Brain microvascular endothelial cell (primary cell): Measurements from ENCODE around the gene ZNF462.
"Not testable (repeated sequence)": the region's sequence is repeated elsewhere in the genome, so short reads cannot be mapped to it uniquely, and the experiment has no call there.

Source experiments
- DNase-seq: peaks from one replicate; pipeline ENCODE4 v3.0.0-alpha.2; 2020
- H3K27ac ChIP-seq: fragments of 250-450 bp; sonication (Bioruptor Pico); 2 replicates; pipeline ENCODE4 v1.5.1; 2020; ENCODE audit warnings: mild to moderate bottlenecking, moderate library complexity
- H3K27me3 ChIP-seq: fragments of 250-450 bp; sonication (Bioruptor Pico); replicated peaks from 2 replicates; pipeline ENCODE4 v1.5.1; 2020; ENCODE audit warnings: mild to moderate bottlenecking
- H3K36me3 ChIP-seq: fragments of 250-450 bp; sonication (Bioruptor Pico); replicated peaks from 2 replicates; pipeline ENCODE4 v1.5.1; 2020; ENCODE audit warnings: mild to moderate bottlenecking
- H3K4me3 ChIP-seq: 2 replicates; pipeline ENCODE4 v1.5.1; 2011; ENCODE audit warnings: low read depth, mild to moderate bottlenecking, control low read depth, low read length, moderate library complexity
- in situ Hi-C: cut with HindIII; loops from 2 replicates; pipeline ENCODE4 v1.10.0; 2017; ENCODE audit warnings: low sequenced_read_pairs, low pct_ligation_motif_present
- TF ChIP-seq, protein P1 (sequence below): IDR thresholded peaks from 2 replicates; pipeline ENCODE4 v1.5.1; 2011; ENCODE audit warnings: low read depth, mild to moderate bottlenecking, moderate library complexity, low read length, control low read depth, inconsistent platforms; ENCODE audit errors: missing control alignments

The ZNF462 gene

DNA sequence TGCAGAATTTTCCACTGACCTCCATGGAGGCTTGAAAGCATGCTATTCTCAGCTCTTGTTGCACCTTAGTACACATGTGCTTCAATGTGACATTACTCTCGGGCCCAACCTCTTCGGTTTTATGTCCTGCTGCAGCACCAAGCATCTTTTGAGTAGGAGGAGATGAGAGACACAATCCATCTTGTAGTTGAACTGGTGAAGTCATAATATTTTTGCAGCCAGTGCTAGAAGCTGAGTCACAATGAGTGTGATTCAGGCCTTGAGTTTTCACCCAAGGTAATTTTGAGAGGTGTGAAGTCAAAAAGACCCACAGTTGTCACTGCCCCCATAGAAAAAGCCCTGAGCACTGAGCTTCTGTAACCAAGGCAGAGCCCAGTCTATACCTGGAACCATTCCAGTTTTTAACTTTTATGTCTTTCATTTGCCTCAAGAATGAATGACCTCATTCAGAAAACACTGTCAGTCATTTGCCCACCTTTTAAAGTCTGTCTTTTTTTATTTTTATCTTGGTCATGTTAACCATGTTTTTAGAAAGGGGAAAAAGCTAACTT is 117.7 kb downstream of the ZNF462 start:
- in situ Hi-C loops: no loop called here
- TF ChIP-seq, protein P1, sequence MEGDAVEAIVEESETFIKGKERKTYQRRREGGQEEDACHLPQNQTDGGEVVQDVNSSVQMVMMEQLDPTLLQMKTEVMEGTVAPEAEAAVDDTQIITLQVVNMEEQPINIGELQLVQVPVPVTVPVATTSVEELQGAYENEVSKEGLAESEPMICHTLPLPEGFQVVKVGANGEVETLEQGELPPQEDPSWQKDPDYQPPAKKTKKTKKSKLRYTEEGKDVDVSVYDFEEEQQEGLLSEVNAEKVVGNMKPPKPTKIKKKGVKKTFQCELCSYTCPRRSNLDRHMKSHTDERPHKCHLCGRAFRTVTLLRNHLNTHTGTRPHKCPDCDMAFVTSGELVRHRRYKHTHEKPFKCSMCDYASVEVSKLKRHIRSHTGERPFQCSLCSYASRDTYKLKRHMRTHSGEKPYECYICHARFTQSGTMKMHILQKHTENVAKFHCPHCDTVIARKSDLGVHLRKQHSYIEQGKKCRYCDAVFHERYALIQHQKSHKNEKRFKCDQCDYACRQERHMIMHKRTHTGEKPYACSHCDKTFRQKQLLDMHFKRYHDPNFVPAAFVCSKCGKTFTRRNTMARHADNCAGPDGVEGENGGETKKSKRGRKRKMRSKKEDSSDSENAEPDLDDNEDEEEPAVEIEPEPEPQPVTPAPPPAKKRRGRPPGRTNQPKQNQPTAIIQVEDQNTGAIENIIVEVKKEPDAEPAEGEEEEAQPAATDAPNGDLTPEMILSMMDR: no peak
- DNase-seq: peak; percentile 29
- no peak overlapping the region for H3K27ac ChIP-seq
- no peaks in the 10 kb centered on the region for H3K27me3 ChIP-seq
- H3K4me3 ChIP-seq: no peak overlapping the region
- H3K36me3 ChIP-seq: peaks cover 6% of the 10 kb centered on the region

DNA sequence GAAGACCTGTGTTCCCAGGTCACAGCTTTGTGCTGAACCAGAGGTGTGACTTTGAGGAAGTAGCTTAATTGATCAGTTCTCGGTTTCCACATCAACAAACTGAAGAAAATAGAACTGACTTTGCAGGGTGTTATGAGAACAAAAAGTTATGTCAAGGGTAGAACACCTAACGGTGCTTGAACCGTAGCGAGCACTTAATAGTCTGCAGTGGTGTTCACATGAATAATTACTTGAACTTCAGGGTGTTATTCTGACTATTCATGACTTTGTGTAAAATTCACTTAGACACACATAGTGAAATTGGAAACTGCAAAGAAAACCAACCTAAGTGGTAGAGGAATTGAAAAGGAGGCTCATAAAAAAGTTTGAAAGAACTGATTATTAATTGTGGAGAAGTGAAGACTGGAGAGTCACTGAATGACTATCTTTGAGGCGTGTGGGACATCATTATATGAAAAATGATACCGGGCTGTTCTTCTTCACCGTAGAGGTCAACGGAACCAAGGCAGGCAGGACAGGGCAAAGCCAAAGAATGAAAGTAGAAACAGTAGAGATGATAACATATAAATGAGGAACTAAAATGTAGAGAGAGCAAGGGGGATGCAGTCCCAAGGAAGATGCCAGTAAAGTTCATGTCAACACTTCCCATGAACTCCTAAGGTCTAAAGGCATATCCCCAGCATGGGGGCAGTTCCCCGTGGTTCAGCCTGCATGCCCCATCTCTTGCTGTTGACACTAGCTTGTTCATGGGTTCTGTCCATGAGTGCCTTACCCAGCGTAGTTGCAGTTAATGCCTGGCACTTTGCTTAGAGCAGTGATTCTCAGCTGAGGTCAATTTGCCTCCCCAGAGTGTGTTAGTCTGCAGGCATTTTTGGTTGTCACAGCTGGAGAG is 118.7 kb downstream of the ZNF462 start:
- H3K27me3 ChIP-seq: no peaks in the 10 kb centered on the region
- in situ Hi-C loops: no loop called here
- TF ChIP-seq, protein P1: no peak
- H3K36me3 ChIP-seq: peaks cover 5% of the 10 kb centered on the region
- no peak overlapping the region for H3K4me3 ChIP-seq
- H3K27ac ChIP-seq: no peak overlapping the region
- DNase-seq: no peak

DNA sequence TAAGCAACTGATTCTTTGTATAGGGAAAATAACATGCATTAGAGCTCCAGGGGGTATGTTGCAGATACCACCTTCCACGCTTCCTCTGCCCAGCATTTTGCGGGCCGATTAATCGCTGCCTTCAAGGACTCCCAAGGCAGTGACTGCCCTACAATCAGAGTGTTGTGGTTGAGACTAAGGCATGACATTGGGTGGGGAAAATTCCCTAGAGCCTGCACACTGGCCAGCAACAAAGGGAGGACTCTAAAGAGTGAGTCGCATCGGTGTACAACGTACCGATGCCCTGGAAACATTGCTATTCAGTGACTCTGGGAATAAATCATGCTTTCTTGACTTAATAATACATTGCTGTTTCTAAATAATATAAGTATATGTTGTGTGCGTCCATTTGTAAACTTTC is 119.7 kb downstream of the ZNF462 start:
- in situ Hi-C loops: no loop called here
- Histone ChIP-seq H3K4me3 (no peak overlapping the region), H3K27ac (no peak overlapping the region), H3K27me3 (no peaks in the 10 kb centered on the region), H3K36me3 (peaks cover 5% of the 10 kb centered on the region)
- TF ChIP-seq, protein P1: no peak
- DNase-seq: no peak

DNA sequence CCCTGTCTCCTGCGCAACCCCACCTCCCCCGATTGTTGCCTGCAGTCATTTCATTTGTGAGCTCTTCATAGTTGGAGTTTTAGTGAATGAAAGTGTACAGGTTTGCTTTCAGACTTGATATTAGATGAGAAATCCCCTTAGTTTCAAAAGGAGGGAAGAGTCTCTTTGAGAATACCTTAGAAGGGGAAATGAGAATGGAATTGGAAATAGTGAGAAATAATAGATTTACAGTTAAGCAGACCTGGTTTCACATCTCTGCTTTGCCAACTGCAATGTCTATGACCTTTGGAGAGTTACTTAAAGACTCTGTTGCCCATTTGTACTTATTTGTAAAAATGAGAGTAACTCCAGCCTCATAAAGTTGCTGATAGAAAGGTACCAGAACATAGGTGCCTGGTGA is 120.4 kb downstream of the ZNF462 start:
- Histone ChIP-seq H3K4me3 (no peak overlapping the region), H3K36me3 (peaks cover 5% of the 10 kb centered on the region), H3K27ac (no peak overlapping the region), H3K27me3 (no peaks in the 10 kb centered on the region)
- in situ Hi-C loops: no loop called here
- no peak for DNase-seq
- TF ChIP-seq, protein P1: no peak

DNA sequence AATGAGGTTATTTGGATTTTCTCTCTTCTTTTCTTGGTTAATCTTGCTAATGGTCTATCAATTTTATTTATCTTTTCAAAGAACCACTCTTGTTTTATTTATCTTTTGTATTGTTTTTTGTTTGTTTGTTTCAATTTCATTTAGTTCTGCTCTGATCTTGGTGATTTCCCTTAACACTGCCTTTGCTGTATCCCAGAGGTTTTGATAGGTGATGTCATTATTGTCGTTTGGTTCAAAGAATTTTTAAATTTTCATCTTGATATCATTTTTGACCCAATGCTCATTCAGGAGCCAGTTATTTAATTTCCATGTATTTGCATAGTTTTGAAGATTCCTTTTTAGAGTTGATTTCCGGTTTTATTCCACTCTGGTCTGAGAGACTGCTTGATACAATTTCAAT is 126.9 kb downstream of the ZNF462 start:
- H3K36me3 ChIP-seq, DNase-seq, H3K27me3 ChIP-seq, in situ Hi-C loops, H3K4me3 ChIP-seq, H3K27ac ChIP-seq: not testable (repeated sequence)

DNA sequence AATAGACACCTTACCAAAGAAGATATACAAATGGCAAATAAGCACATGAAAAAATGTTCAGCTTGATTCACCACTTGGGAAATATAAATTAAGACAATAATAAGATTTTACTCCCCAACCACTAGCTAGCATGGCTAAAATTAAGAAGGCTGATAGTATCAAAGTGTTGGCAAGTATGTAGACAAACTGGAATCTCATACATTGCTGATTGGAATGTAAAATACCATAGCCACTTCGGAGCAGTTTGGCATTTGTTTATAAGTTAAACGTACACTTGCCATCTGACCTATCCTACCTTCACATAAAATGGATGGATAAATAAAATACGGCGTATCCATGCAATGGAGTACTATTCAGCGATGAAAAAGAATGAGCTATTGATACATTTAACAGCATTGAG is 129.2 kb downstream of the ZNF462 start:
- no peak overlapping the region for H3K27ac ChIP-seq

More for the DNA sequence above, 129.2 kb downstream of the ZNF462 start:
- TF ChIP-seq, protein P1: no peak
- no peak for DNase-seq
- peaks cover 3% of the 10 kb centered on the region for H3K36me3 ChIP-seq
- H3K4me3 ChIP-seq: no peak overlapping the region
- no peaks in the 10 kb centered on the region for H3K27me3 ChIP-seq
- in situ Hi-C loops: no loop called here
